ENCODE results near the gene UROC1.

The UROC1 gene

DNA sequence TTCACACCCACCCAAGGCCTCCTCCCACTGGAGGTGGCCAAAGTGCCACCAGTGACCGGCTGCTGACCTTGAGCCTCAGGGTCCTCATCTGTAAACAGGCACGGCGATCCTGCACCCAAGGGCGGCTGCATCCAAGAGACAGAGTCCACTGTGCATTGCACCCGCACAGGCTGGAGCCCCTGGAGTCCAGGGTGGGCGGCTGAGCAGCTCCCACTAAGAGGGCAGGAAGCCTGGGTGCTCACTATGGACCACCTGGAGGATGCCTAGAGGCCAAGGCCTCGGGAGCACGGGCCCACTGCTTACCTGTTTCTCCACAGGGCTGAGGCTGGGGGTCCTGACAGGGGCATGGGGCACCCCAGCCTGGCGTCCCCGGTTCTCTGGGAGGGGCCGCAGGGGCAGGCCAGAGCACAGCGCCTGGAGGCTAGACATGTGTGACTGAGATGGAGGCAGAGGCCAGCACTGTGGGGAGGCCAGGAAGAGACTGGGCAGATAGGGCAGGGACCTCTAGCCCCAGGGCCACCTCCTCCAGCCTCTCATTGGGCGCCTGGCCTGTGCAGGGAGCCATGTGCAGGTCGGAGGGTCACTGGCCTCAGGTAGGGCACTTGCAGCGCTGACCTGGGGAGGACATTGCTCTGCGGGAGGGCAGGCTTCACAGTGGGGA is at the start of gene UROC1:
TSS of gene UROC1 (minus strand) at position 483 of the 661 bp plus-strand sequence. CDS start at position 429, 54 bp downstream.
- DNase-seq = no peak

DNA sequence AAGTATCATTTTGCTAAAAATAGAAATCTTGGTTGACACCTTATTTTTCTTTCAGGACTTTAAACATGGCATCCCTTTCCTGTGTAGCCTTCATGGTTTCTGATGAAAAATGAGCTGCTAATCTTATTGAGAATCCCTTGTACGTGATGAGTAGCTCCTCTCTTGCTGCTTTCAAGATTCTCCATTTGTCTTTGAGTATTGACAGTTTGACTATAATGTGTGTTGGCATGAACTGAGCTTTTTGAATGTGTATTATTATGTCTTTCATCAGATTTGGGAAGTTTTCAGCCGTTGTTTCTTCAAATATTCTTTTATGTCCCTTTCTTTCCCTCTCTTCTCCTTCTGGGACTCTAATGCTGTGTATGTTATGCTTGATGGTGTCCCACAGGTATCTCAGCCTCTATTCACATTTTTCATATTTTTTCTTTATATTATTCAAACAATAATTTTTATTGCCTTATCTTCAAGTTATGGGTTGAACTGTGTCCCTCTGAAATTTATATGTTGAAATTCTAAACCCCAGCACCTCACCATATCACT is 45.2 kb upstream of the UROC1 start:
- DNase-seq = no peak

DNA sequence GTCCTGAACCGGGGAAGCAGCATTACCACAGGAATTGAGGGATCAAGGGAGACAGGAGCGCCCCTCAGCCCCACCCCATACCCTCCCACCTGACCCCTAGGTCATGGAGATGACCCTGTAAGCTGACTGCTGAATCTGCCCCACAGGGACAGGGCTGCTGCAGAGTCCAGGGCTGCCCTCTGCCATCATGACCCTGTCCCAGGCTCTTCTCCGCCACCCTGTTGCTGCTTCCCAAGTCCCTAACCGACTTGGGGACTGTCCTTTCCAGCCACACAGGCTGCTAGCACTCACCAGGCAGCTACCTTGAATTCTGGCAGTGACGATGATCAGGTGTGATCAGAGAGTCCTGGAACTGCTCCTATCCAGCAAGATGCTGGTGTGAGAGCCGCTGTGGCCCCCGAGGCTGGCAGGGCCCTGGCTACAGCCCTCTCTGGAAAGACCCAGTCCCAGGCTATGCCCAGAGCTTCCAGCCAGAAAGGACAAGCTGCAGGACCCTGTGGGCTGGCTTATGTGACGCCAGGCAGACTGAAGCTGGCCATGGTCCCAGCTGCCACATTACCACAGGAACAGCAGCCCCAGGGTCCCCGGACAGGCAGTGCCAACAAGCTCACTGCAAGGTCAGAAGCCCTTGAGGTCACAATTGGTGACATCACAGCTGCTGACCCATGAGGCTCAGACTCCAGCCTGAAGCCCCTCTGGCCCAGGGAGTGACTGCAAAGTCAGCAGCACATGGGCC is 40.9 kb upstream of the UROC1 start, which contains the start of gene C3orf22:
TSS of gene C3orf22 (minus strand) at position 597 of the 736 bp plus-strand sequence. CDS start 5,542 bp downstream, outside the sequence.
- DNase-seq = no peak

GRCh38 chr3:126557761-126558160 is 40.2 kb upstream of the UROC1 start:
- no peak for DNase-seq

DNA sequence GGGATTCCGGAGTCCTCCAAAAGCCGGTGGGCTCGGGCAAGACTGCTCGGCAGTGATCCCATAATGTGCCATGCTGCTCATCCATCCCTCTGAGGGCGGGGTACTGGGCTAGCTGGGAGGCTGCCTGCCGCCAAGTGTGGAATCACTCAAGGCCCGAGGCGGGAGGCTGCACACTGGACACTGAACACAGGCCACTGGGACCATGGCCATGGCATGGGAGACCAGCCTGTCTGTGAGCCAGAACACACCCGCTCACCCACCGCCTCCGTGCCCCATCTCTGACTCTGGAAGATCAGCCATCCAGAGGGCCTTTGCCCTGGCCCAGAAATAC is 39.8 kb upstream of the UROC1 start:
- no peak for DNase-seq

GRCh38 chr3:126556637-126557414 is 39.3 kb upstream of the UROC1 start:
- DNase-seq = no peak

GRCh38 chr3:126555795-126556636 is 38.4 kb upstream of the UROC1 start:
- DNase-seq = no peak

- DNase-seq = no peak
Measured at GRCh38 chr3:126554560-126555525, 37.3 kb upstream of the UROC1 start.

DNA sequence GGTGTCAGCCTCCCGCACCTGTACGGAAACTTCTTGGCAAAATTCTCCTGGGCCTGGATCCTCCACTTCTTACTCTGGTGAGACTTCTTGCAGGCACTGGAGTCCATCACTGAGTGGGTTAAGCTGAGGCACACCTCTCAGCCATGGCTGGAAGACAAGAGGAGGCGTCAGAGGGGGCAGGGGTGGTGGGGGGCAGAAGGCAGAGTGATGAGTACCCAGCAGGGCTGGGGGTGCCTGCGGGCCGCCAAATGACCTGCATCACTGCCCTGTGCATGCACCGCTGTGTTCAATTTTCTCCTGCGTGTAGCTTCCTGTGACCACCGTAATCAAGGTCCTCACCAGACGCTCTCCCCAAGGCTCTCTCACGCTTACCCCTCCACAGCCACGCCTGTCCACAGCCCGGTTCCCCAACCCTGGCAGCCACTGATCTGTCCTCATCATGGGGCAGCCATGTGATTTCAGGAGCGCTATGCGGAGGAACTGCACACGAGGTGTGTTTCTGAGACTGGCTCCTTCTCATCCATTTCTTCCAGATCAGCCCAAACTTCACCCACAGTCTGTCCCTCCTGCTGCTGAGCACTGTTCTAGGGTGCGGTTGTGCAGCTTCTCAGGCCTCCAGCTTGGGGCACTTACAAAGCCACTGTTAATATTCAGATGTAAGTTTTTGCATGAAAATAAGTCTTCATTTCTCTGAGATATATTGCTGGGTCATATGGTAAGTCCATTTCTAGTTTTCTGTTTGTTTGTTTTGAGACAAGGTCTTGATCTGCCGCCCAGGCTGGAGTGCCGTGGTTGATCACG is 35.9 kb upstream of the UROC1 start:
- no peak for DNase-seq

- no peak for DNase-seq
Measured at GRCh38 chr3:126552688-126553283, 35.2 kb upstream of the UROC1 start.

DNA sequence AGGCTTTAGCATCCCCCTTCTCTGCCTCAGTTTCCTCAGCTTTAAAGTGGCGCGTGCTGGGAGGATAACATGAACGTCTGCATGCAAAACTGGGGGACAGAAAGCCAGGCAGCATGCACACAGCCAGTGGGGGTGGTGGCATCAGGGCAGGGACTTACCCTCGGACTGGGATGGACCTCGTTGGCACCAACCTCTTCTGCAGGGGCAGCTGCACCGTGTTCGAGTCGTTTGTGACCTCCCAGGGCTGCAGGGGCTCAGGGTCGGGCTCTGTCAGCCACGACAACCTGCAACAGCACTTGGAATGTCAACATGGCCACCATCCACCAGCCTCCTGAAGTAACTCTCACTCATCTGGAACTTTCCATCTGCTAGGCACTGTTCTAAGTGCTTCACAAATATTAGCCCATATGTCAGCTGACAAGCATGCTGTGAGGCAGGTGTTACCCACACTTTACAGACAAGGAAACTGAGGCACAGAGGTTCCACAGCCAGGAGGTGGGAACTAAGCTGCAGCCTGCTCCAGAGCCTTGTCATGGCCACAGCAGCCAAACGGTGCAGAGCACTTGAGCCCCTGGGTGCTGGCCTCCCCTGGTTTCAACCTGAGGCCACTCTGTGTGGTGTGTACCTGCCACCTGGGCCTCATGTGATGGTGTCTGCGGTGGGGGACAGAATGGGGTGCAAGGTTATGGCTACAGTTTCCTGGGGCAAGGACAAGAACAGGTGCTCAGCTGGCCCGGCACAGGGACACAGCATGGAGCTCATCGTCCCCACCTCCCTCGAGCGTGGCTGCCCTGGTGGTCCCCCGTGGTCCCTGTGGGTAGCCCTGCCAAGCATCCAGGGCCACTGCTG is 34.5 kb upstream of the UROC1 start:
- no peak for DNase-seq

DNA sequence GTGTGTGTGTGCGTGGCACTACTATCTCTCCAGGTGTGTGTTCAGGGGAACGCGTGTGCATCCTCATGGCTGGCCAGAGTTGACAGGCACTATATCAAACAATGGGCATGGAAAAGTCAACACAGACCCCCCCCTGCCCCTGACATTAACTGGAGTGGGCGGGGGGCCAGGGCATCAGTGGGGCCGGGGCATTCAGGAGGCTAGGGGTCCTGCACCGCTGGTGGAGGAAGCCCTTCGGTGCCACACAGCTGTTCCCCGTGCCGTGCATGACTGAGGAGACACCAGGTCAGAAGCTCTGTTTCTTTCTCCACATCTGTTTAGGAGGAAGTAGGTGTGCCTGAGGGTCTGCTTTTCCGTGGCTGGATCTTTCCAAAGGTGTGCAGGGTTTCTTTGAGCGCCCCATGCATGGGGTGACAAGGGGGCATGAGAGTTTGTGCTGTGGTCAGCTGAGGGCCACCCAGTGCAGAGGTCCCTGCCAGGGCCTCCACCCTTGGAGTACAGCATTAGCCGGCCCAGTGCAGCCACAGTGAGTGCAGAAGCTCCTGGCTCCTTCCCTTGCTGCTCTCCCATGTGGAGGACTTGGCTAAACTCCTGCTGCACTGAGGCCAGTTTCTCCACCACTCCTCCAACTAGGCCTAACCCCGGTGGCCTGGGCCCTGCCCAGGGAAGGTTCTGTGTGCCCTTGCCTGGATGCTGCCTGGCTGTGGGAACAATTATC is 33.7 kb upstream of the UROC1 start:
- DNase-seq = no peak

DNA sequence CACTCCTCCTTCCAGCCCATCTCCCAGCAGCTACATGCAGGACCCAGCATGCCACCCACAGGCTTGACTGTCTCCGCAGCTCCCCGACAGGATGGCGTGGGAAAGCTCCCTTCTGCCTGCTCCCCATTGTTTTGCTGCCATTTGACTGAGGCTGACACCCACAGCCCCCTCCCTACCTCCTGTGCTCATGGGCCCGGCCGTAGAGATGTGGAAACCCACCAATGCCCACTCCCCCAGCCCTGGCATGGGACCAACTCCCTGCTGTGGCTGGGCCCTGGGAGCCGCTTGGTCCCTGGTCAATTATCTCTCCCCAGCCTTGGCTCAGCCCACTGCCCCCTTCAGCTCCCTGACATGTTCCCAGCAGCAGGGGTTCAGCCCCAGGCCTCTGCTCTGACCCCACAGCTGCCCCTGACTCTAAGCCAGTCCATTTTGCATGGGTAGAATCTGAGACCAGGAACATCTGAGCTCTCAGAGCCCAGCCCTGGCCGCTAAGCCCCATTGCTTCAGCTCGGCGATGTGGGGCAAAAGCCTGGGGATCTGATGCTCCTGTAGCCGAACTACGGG is 33.0 kb upstream of the UROC1 start:
- no peak for DNase-seq

GRCh38 chr3:126549861-126550487 is 32.4 kb upstream of the UROC1 start:
- DNase-seq = no peak

- DNase-seq = no peak
Measured at GRCh38 chr3:126548556-126549466, 31.2 kb upstream of the UROC1 start.

DNA sequence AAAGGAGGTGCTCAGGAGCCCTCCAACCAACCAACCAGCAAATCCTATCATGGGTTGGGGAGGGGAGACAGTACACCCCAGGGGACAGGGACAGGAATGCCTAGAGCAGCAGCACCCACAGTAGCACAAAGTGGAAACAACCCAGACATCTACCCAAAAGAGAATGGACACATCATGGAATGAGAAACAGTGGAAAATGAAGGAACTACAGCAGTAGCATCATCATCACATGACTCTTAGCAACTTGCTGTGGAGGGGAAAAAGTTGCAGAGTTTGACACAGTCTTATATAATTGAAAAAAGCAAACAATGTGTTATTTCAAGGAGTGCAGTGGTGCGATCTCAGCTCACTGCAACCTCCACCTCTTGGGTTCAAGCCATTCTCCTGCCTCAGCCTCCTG is 30.1 kb upstream of the UROC1 start:
- no peak for DNase-seq

Data from NCI-H187 treated with DMSO at 0.1 percent for 48 hours (cell line).